K562 (cell line): ENCODE results near the gene ATP2A1. TPM values are rescaled to one million over a fixed set of nuclear protein-coding genes. Genes with fewer than 3 reads are reported as not detected.

Source experiments
- DPF2 ChIP-seq: fragments of 450-650 bp; IDR thresholded peaks from 2 replicates; pipeline ENCODE4 v1.6.1; 2016
- HIVEP1 ChIP-seq: fragments of 250-450 bp; sonication (Bioruptor Pico); IDR thresholded peaks from 2 replicates; pipeline ENCODE4 v1.4.0; 2020; ENCODE audit warnings: mild to moderate bottlenecking
- IRF1 ChIP-seq: sonication (generic); formaldehyde crosslinking; IDR thresholded peaks from 2 replicates; pipeline ENCODE4 v1.8.0; 2022; ENCODE audit warnings: missing genetic modification reagents, mild to moderate bottlenecking, borderline replicate concordance
- MGA ChIP-seq: fragments of 450-650 bp; IDR thresholded peaks from 2 replicates; pipeline ENCODE4 v1.6.1; 2016; ENCODE audit warnings: mild to moderate bottlenecking, moderate library complexity
- MYC ChIP-seq, 2 experiments: fragments of 250-450 bp in 1 of 2; sonication (Bioruptor Pico) in 1 of 2; IDR thresholded peaks; 2 replicates each; pipeline versions ENCODE4 v1.5.1 to v1.6.1; 2012 to 2021; ENCODE audit warnings: low read depth in 2 of 2, borderline replicate concordance in 1 of 2, improper control_type of control experiment in 1 of 2, low read length in 1 of 2, mild to moderate bottlenecking in 1 of 2, moderate library complexity in 1 of 2
- PATZ1 ChIP-seq: fragments of 250-450 bp; sonication (Bioruptor Pico); IDR thresholded peaks from 2 replicates; pipeline ENCODE4 v1.5.0; 2020; ENCODE audit warnings: mild to moderate bottlenecking, borderline replicate concordance
- PURB ChIP-seq: sonication (generic); formaldehyde crosslinking; IDR thresholded peaks from 2 replicates; pipeline ENCODE4 v1.9.0; 2021; ENCODE audit warnings: low read depth, mild to moderate bottlenecking, missing genetic modification reagents
- TAF15 ChIP-seq: fragments of 200-400 bp; formaldehyde crosslinking; IDR thresholded peaks from 2 replicates; pipeline ENCODE4 v1.6.1; 2017; ENCODE audit warnings: mild to moderate bottlenecking, low read depth, low read length, moderate library complexity
- ZNF239 ChIP-seq: fragments of 250-450 bp; sonication (Bioruptor Pico); IDR thresholded peaks from 2 replicates; pipeline ENCODE4 v1.4.0; 2020; ENCODE audit warnings: mild to moderate bottlenecking
- polyA plus RNA-seq, 8 experiments: library from polyadenylated mRNA; depleted of rRNA in 4 of 8; stranded (reverse) in 5 of 8; unstranded in 3 of 8; fragments of >200 nt; fragmentation: Nextera tagmentation in 2 of 8; fragmentation: Illumina TruSeq in 1 of 8; extraction: Ambion mirVana in 2 of 8; extraction: Trizol in 1 of 8; gene quantifications; 2 replicates each; pipeline versions ENCODE4 v1.2.1 to v1.2.3, GENCODE V29; 2011 to 2014; ENCODE audit warnings: inconsistent platforms in 1 of 8, missing spikeins in 1 of 8
- total RNA-seq, 7 experiments: library from RNA; depleted of rRNA in 6 of 7; stranded (reverse); fragments of >200 nt in 6 of 7; fragmentation: Illumina TruSeq in 2 of 7; extraction: Trizol in 2 of 7; gene quantifications; 2 replicates each; pipeline versions ENCODE4 v1.2.1 to v1.2.3, GENCODE V29; 2011 to 2021; ENCODE audit warnings: low replicate concordance in 1 of 7

ATP2A1 gene
- total and polyA plus RNA-seq, 9 of the 15 experiments (the other 6 are each of a cell fraction or from before 2014, with no cell fraction given) = 0.25 to 2.6 (median 0.65) TPM

- TF ChIP-seq PATZ1 (no peak), HIVEP1 (no peak), ZNF239 (CRISPR knock-in tag) (no peak), MGA (no peak), IRF1 (CRISPR knock-in tag) (no peak), DPF2 (no peak), TAF15 (no peak), MYC (IDR thresholded peaks at IDR 0.05; ENCODE audit: low read depth, low read length) (0 out of 2 replicates have a peak, but pooled peaks have one; percentile 5), MYC (CRISPR knock-in tag; IDR thresholded peaks at IDR 0.05; ENCODE audit: borderline replicate concordance, low read depth) (no peak), PURB (no peak)
These were observed 46.6 kb downstream of the ATP2A1 start, which contains the start of gene RABEP2 (continued) for GRCh38 chr16:28924762-28925385.
